Esophagus muscularis mucosa (tissue), 4 donors: ENCODE data around the gene MEIS1.

ENCODE experiments used
- EP300 ChIP-seq: sonication (generic); formaldehyde crosslinking; IDR thresholded peaks from one replicate; pipeline ENCODE4 v1.6.1; 2017; ENCODE audit warnings: antibody characterized with exemption
- POLR2A ChIP-seq: fragments of 450-650 bp; IDR thresholded peaks from one replicate; pipeline ENCODE4 v1.6.1; 2017; ENCODE audit warnings: antibody characterized with exemption, moderate library complexity, mild to moderate bottlenecking, low read depth
- TF ChIP-seq, protein P1 (sequence below), 3 experiments: fragments of 200-600 bp in 2 of 3; fragments of 450-650 bp in 1 of 3; sonication (generic) in 2 of 3; IDR thresholded peaks; one replicate each; pipeline ENCODE4 v1.5.1; 2017 to 2019; ENCODE audit warnings: antibody characterized with exemption in 3 of 3, mild to moderate bottlenecking in 2 of 3, moderate library complexity in 1 of 3

DNA sequence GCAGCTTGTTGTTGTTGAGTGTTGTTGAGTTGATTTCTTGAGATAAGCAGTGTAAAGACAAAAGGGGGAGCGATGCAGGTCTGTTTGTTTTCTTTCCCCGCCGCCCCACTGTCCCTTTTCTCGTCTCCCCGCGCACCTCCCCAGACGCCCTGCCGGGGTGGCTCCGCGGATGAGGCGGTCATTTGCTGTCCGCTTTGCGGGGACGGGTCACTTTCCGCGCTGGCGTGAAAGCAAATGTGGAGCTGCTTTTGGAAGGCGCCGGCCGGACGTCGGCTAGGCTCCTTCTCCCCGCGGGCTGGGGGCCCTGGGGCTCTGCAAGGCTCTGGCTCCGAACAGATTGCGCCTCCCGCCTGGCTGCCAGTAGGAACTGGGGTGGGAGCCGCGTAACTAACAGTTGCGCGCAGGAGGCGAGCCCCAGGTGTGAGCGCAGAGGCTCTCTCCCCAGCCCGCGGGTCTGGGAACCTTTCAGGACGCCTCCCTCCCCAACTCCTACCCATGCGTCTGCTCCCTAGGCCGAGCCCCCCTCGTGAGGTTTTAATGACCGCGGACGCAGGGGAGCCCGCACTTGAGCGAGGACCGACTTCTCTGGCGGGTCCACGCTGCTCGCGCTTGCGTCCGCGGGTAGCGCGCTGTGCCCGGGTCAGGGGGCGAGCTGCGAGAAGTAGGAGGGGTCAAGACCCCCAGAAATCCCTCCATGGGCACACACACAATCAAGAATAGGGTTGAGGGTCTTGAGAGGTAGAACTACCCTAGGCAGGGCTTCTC, 146.6 kb downstream of the MEIS1 start:
- TF ChIP-seq POLR2A (no peak), EP300 (no peak)
- TF ChIP-seq, protein P1, sequence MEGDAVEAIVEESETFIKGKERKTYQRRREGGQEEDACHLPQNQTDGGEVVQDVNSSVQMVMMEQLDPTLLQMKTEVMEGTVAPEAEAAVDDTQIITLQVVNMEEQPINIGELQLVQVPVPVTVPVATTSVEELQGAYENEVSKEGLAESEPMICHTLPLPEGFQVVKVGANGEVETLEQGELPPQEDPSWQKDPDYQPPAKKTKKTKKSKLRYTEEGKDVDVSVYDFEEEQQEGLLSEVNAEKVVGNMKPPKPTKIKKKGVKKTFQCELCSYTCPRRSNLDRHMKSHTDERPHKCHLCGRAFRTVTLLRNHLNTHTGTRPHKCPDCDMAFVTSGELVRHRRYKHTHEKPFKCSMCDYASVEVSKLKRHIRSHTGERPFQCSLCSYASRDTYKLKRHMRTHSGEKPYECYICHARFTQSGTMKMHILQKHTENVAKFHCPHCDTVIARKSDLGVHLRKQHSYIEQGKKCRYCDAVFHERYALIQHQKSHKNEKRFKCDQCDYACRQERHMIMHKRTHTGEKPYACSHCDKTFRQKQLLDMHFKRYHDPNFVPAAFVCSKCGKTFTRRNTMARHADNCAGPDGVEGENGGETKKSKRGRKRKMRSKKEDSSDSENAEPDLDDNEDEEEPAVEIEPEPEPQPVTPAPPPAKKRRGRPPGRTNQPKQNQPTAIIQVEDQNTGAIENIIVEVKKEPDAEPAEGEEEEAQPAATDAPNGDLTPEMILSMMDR (IDR thresholded peaks at IDR 0.05): no peak
